Nephron progenitor cell (in vitro differentiated cells): ENCODE results near the gene EIF2B4.

Experiments used
- DNase-seq: peaks from one replicate; pipeline ENCODE4 v3.0.0; 2021
- H3K27ac Mint-ChIP-seq: 2 replicates; pipeline ENCODE4 v1.8.0; 2021; ENCODE audit warnings: mild to moderate bottlenecking, moderate library complexity, mixed read lengths
- H3K27me3 Mint-ChIP-seq: 2 replicates; pipeline ENCODE4 v1.8.0; 2021; ENCODE audit warnings: mild to moderate bottlenecking, low read depth, mixed read lengths; ENCODE audit not compliant: poor library complexity
- H3K36me3 Mint-ChIP-seq: 2 replicates; pipeline ENCODE4 v1.8.0; 2021; ENCODE audit warnings: low read depth, mixed read lengths
- H3K4me1 Mint-ChIP-seq: 2 replicates; pipeline ENCODE4 v1.8.0; 2021; ENCODE audit warnings: mixed read lengths
- H3K4me3 Mint-ChIP-seq: 2 replicates; pipeline ENCODE4 v1.8.0; 2021; ENCODE audit warnings: mild to moderate bottlenecking, moderate library complexity, mixed read lengths
- H3K9me3 Mint-ChIP-seq: 2 replicates; pipeline ENCODE4 v1.8.0; 2021; ENCODE audit warnings: mild to moderate bottlenecking, moderate library complexity, mixed read lengths
- CTCF ChIP-seq: fragments of 200-600 bp; sonication (generic); IDR thresholded peaks from 2 replicates; pipeline ENCODE4 v1.5.0; 2021; ENCODE audit warnings: antibody characterized with exemption

EIF2B4 gene

DNA sequence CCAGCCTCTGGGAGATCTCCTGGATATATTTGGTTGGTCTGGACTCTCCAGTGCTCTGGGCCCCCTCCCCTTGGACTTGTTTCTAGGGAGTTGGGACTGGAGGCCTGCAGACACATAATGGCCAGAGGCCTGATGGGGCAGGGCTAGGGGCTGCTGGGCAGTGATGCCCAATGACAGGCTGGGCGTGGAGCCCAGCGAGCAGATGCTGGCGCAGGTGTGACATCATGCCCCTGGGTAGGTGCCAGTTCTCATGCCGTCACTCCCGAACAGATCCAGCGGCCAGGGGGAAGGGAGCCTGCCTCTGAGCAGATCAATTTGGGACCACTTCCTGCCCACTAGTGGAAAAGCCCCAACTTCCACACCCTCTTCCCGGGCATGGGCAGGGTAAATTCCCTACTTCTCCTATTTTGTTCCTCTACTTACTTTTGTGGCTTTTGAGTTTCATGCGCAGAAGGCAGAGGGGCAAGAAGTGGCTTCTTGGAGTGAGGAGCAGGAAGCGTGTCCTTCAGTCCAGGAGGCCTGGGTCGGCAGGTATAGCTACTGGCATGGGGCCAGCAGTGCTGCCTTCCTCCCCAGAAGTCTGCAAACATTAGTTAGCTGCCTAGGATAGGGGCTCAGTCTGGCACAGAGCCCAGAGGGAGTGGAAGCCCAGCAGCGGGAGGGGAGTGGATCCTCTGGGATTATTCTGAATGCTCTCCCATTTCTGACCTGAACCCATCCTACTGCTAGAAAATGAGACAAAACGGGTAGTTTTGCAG lies 53.3 kb downstream of the EIF2B4 start:
- Mint-ChIP-seq H3K4me3 (no peak overlapping the region), H3K27ac (no peak overlapping the region), H3K36me3 (peaks cover 5% of the 10 kb centered on the region), H3K9me3 (no peaks in the 10 kb centered on the region), H3K27me3 (peaks cover 11% of the 10 kb centered on the region), H3K4me1 (peaks cover 9% of the 10 kb centered on the region)
- DNase-seq, result no peak
- TF ChIP-seq CTCF, result no peak

- no peak for TF ChIP-seq CTCF
- H3K4me1 Mint-ChIP-seq, result no peaks in the 10 kb centered on the region
- peaks cover 11% of the 10 kb centered on the region for H3K36me3 Mint-ChIP-seq
- H3K9me3 Mint-ChIP-seq, result no peaks in the 10 kb centered on the region
- peaks cover 19% of the 10 kb centered on the region for H3K27me3 Mint-ChIP-seq
- no peak overlapping the region for H3K27ac Mint-ChIP-seq
- H3K4me3 Mint-ChIP-seq, result no peak overlapping the region
- no peak for DNase-seq
These were observed 55.0 kb downstream of the EIF2B4 start for GRCh38 chr2:27315122-27315521.

- no peak for TF ChIP-seq CTCF
- H3K9me3 Mint-ChIP-seq, result no peaks in the 10 kb centered on the region
- no peak overlapping the region for H3K4me3 Mint-ChIP-seq
- H3K4me1 Mint-ChIP-seq, result no peaks in the 10 kb centered on the region
- H3K27me3 Mint-ChIP-seq, result peaks cover 23% of the 10 kb centered on the region
- H3K27ac Mint-ChIP-seq, result no peak overlapping the region
- peaks cover 15% of the 10 kb centered on the region for H3K36me3 Mint-ChIP-seq
- DNase-seq, result no peak
These were observed 55.4 kb downstream of the EIF2B4 start for GRCh38 chr2:27314709-27315108.
